ENCODE results near the gene HYAL1.
"Not testable (repeated sequence)": the region's sequence is repeated elsewhere in the genome, so short reads cannot be mapped to it uniquely, and the experiment has no call there.

The HYAL1 gene

DNA sequence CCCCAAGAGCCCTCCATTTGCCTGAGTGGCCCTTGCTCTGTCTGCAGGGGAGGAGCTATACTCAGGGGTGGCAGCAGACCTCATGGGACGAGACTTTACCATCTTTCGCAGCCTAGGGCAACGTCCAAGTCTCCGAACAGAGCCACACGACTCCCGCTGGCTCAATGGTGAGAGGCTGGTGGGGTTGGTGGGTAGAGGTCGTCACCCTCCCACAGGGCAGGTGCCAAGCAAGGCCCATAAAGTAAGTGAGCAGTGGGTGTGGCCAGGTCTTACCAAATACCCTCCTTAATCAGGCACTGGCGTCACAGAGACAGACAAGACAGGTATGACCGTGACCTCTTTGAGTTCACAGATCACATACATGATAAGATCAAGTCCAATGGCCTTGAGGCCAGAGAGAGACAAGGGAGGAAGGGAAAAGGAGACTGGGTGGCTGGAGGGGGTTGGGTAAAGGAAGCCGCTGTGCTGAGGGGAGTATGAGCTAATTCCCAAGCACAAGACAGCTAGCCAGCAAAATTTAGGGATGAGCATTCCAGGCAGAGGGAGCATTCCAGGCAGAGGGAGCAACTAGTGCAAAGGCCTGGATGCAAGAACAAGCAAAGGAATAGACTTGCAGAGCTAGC lies 31.9 kb downstream of the HYAL1 start:
- no peak for DNase-seq

DNA sequence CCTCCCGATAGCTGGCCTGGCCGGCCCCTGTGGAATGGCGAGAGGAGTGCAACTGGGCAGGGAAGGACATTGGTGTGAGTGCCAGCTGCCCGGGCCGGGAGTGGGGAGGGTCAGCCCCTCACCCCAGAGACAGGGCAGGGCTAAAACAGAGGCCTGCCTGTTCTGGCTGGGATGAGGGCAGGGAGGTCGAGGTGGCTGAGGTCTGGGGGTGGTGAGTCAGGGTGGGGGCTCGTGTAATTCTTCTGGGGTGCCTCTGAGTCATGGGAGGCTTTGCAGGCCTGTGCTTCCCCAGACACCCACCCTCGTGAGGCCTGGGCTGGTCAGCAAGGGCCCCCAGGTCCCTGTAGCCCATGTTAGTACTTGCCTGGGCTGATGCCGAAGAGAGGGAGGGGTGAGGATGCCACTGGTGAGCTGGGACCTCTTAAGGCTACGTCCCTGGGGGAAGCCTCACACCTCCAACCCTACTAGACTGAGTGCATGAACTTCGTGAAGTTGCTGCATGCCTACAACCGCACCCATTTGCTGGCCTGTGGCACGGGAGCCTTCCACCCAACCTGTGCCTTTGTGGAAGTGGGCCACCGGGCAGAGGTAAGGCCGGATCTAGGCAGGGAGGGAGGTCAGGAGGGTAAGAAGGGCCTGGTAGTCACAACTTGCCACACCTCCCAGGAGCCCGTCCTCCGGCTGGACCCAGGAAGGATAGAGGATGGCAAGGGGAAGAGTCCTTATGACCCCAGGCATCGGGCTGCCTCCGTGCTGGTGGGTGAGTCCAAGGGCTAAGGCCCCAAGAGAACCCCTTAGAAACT lies 32.8 kb downstream of the HYAL1 start:
- DNase-seq = no peak

DNA sequence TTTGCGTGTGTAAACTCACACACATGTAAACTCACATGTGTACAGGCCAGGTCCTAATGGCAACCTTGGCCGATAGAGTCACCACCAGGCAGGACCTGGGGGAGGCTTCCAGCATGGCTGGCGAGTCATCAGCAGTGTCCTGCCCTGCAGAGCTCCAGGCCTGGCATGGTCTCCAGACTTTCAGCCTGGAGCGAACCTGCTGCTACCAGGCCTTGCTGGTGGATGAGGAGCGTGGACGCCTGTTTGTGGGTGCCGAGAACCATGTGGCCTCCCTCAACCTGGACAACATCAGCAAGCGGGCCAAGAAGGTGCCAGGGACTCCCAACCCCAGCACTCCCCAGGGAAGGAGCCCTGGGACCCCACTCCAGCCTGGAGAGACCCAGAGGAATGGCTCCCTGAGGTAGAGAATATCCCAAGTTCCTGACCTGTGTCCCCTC lies 33.4 kb downstream of the HYAL1 start:
- no peak for DNase-seq

DNA sequence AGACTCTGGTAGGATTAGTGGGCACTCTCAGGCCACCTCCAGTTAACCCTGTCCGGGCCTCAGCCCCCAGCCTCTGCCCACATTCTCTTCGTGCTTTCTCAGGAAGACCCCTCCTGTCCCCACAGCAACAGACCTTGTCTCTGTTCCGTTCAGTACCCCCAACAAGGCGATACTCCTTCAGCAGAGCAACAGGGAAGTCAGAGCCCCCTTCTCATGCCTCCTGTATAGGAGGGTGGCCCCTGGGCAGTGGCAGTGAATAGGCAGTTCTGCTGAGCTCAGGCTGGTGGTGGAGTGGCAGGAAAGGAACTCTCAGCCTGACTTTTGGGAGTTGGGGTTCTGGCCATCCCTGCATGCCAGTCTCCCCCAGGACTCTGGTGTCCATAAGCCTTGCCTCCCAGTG lies 33.9 kb downstream of the HYAL1 start:
- no peak for DNase-seq

DNA sequence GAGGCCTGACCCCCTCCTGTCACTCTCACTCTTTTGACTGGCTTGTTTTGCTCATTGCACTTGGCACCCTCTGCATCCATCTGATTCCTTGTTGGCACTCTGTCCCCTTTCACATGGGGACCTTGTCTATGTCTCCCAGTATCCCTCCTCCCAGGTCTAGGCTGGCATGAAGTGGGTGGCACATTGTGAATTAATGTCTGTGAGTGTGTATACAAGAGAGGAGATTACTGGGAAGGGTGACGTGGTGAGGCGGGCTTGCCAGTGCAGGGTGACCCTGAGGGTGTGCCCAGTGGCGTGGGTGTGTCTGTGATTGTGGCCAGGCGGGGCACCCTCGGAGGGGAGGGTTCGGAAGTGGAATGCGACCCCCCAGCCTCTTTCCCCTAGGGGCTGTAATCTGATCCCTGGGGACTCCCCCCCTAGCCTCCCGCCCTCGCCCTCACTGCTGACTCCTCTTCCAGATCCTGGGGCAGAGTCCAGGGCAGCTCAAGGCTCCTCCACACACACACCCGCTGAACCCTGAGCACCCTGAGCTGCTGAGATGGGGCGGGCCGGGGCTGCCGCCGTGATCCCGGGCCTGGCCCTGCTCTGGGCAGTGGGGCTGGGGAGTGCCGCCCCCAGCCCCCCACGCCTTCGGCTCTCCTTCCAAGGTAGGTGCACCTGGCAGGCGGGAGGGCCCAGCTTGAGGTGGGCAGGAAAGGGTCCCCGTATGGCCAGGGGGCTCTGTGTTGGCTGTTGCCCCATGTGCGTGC lies 34.5 kb downstream of the HYAL1 start, which contains the start of gene SEMA3B:
TSS of gene SEMA3B (plus strand) at position 445 of the 749 bp plus-strand sequence. CDS start at position 539, 94 bp downstream.
- no peak for DNase-seq

DNA sequence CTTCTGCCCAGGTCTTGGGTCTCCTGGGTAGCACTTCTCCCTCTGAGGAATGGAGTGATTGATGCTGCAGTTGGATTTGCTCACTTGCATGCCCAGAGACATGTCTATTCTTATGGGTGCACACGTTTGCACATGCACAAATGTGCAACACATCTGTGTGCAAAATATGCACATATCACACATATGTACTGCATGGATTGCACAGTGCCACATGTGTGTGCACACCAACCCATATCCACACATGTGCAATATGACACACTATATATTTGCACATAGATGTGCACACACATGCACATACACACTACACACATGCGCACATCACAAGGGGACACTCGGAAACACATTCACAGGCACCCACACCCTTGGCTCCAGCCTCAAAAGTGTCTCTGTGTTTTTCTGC lies 35.1 kb downstream of the HYAL1 start:
- DNase-seq = no peak

DNA sequence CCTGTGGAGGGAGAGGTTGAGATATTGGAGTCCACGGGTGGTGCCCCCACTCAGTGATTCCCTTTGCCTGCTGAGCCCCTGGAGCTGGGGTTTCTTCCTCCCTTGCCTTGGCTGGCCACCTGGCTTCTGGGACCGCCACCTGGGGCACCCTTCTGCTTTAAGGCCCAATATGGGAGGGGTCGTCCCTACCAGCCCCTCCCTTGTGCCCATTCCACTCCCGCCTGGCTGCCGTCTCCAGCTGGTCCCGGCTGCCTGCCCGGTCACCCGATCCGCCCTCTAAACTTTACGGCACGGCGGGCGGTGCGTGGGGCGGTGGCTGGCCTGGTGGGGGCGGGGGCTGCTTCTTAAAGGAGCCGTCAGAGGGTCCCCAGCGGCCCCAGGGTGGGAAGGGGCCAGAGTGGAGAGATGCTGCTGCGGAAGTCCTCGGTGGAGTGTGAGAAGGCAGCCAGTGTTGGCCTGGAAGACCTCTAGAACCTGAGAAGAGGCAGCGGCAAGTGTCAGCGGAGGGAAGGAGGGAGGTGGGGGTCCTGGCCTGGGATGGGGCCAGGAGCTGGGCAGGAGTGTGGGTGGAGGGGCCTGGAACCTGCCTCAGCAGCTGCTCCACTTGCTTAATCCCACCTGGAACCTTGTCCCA lies 36.0 kb downstream of the HYAL1 start:
- no peak for DNase-seq

DNA sequence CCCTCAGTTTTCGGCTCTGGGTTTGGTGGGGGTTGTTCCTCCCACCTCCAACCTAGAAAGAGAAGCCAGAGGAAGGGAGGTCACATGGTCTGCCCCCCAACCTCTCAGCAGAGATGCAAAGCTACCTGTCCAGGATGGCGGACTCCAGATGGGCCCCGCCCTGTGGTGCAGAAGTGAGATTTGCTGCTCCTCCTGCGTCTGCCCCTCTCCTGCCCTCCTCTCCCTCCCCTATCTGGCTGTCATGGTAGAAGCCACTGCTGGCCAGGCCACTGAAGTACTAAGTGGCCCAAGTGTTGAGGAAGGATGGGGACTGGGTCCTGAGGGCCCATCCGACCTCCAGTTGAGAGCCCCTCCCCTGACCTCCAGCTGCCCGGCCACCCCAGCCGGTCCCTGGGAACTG lies 36.5 kb downstream of the HYAL1 start:
- DNase-seq = no peak

DNA sequence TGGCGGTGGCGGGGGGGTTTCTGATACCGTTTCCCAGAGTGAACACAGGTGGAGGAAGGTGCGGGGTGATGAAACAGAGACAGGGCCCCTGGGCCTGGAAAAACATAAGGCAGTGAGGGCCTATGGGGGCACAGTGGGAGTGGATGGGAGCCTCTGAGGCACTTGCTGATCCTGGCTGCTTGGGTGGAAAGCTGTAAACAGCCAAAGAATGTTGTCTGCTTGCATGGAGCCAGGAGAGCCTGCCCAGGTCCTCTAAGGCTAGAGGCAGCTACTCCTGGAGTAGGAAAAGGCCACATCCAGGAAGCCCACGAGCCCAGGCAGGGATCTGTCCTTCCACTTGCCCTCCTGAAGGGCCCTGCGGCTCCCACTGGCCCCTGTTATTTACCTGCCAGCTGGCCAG lies 37.4 kb downstream of the HYAL1 start:
- DNase-seq = no peak

DNA sequence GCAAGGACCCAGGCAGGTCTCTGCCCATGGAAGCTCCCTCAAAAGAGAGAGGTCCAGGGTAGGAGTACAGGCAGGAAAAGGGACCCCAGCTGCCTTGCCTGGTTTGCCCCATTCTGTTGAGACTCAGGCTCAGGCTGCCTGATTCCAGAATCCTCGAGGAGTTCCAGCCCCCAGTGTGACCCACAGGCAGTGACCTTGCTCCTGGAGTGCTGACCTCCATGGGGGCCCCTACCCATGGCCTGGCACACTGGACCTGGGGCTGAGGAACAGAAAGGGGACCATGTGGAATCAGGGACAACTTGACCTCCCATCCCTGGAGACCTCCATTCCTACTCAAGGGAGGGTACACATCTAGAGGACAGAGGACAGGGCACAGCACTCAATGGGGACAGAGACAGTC lies 37.8 kb downstream of the HYAL1 start:
- no peak for DNase-seq

DNA sequence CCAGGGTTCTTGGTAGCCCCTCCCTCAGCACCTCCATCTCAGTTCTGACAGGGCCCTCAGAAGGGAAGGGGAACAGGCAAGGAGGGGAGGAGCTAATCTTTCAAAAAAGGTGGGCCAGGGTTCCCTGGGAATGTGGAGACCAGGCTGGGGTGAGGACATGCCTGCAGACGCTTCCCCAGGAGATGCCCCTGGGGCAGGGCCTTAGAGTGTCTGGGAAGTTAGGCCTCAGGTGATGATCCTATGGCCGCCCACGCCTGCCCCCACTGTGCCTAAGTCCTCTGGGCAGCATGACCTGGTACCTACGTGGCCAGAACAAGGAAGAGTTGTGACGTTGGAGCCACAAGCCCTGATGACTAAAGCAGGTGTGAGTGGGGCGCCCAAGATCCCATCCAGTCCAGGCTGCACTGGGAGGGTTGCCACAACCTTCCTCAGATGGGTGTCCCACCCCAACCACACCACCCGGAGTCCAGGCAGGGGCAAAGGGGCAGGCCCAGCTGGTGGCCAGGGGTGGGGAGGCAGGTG lies 38.3 kb downstream of the HYAL1 start:
- DNase-seq = no peak

DNA sequence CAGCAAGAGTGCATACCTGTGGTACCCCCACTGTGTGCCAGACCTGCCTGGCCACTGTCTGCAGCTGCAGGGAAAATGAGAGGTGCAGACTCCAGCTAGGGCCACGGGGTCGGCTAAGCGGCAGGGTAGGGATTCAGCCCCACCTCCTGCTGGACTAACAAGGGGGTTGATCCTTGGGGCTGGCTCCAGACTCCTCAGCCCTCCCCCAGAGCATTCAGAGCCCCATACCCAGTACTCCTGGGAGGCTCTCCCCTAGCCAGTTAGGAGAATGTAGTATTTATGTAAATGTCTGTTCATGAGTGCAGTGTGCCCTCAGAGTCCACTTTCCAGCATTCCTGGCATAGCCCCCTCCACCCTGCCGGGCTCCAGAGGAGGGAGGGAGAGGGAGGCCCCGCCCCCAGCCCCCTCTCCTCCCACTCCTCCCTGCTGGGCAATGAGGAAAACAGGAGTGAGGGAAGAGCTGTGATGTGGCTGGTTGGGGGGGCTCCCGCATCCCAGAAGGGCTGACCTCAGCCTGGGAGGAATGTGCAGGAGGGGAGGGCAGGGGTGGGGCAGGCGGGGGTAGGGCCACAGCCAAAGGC lies 38.9 kb downstream of the HYAL1 start:
- no peak for DNase-seq

DNA sequence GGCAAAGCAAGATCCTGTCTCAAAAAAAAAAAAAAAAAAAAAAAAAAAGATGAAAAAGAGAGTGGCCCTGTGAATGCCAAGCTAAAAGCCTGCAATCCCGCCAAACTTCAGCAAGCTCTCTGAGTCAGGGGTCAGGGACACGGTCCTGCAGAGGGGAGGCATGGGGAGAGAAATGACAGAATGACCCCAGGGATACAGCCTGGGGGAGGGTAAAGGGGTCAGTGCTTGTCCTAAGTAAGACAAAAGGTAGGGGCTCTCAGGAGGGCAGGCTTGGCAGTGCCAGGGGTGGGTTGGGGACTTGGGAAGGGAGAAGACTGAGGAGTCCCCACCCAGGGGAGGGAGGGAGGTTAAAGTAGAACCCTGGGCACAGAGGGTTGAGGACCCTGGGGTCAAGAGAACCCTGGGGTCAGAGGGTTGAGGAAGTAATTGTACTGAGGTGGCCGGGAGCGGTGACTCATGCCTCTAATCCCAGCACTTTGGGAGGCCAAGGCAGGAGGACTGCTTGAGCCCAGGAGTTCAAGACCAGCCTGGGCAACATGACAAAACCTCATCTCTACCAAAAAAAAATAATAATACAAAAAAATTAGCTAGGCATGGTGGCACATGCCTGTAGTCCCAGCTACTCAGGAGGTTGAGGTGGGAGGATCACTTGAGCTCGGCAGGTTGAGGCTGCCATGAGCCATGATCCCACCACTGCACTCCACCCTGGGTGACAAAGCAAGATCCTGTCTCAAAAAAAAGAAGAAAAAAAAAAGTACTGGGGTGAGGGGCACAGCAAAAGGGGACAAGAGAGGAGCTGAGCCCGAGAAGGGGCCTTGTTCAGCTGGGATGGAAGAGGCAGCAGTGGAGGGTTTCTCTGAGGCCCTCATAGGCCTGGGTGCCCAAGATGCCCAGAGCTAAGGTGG lies 39.6 kb downstream of the HYAL1 start:
- DNase-seq = no peak

DNA sequence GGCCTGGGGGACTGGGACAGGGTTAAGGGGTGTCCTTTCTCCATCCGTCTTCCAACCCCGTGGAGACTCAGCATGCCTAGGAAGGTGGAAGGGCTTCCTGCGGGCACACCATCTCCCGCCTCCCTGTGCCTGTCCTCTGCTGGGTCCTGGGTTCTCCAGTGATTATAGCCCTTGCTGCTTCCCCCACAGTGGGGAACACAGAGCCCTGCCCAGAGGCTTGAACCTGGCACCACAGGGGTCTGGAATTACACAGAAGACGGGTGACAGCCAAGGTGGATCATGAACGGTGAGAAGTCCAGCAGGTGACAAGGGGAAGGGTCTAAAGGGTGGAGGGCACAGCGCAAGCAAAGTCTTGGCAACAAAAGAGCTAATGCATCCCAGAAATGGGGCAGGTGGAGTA lies 40.6 kb downstream of the HYAL1 start:
- no peak for DNase-seq

DNA sequence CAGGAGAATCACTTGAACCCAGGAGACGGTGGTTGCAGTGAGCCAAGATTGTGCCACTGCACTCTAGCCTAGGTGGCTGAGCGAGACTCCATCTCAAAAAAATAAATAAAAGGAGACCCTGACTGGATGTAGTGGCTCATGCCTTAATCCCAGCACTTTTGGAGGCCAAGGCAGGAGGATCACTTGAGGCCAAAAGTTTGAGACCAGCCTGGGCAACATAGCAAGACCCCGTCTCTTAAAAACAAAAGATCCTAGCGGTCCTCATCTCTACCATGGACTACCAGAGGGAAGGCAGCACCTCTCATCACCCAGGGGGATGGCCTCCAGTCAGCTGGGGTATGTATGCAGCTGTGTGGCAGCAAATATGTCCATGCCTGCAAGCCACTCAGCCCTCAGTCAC lies 41.2 kb downstream of the HYAL1 start:
- DNase-seq = not testable (repeated sequence)

DNA sequence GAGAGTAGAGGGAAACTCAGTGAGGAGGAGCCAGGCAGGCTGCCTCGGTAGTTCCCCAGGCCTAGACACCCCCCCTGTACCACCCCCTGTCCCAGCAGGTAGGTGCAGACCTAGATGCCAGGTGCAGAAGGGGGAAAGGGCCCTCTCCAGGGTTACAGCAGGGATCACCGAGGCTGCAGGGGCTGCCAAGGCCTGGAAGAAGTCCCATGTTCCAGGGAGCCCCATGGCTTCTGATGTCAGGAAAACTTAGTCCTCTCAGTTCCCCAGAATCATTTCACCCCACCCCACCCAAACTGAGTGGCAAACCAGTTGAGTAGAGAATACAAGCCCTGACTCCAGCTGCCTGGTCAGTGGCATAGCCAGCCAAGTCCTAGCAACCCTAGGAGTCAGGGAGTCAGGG lies 41.9 kb downstream of the HYAL1 start:
- DNase-seq = no peak

DNA sequence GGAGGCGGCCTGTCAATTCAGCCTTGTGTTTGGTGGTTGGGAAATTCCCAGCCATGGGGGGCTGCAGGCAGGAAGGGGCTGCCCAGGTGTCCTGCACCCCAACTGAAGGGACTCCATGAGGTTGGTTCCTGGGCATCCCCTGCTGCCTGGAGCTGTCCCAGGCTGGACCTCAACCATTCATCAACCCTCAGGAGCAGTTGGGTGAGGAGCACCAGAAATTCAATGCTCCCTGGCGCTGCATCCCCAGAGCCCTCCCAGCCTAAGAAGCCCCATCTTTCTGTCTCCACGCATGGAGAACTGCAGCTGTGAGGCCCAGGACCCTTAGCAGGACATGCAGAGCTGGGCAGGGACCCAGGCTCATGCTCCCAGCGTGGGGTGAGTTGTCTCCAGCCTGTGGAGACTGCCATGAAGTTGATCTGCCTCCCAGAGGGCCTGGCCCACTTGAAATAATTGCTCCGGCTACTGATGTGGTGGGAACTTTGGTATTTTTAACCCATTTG lies 42.4 kb downstream of the HYAL1 start:
- DNase-seq = no peak

DNA sequence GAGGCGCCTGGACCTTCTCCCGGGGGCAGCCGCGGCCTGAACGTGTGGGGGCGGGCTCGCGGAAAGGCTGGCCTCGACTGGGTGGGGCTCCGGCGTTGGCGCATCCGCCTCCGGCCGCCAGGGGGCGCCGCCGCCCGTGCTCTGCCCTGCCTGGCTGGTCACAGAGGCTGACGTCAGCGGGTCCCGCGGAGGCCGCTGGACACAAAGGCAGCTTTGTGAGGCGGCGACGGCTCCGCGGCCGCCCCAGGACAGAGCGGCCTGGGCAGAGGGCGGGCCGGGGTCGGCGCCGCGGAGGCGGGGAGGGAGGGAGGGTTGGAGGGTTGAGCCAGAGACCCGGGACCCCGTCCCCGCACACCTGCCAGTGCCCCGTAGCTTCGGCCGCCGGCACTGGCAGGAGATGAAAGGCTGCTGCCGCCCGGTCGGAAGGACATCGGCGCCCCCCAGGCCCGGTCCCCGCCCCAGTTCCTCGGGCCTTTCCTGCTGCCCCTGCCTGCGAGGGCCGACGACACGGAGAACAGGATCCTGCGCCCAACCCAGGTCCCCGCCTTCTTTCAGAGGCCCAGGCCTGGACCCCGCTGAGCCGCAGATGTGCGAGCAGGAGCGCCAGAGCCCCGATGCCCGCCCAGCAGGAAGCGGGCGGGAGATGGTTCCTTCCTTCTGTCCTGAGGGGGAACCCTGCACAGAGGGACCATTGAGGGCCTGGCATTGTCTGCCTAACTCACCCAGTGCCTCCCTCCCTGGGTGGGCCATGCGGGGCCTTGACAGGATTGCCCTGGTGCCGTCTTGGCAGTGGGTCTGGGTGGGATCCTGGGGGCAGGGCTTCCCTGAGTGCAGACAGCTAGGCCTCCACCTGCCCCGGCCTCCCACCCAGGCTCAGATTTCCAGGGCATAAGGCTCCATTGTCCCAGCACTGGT lies 43.1 kb downstream of the HYAL1 start:
- DNase-seq = peak; percentile 91

DNA sequence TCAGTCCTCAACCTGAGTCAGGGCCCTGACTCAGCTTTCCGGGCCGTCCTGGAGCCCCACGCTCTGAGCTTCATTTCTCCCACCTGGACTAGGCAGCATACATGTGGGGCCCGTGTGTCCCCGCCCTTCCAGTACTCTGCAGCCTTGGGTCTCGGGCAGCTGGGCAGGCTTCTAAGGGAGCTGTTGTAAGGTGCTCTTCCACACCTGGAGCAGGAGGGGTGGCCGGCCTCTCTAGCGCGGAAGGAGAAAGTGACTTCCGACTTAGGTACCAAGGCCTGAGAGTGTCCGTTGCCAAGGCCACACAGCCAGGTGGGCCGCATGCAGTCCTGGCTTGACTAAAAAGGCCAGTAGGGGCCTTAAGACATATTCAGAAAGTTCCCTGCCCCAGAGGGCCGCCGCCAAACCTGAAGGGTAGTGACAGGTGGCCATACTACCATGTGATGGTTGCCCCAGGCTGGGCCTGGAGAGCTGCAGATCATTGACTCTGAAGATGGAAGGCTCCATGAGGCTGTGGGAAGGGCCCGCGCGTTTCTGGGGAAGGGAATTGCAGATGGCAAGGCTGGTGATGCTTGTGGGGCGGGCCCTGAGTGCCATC lies 43.8 kb downstream of the HYAL1 start:
- no peak for DNase-seq

DNA sequence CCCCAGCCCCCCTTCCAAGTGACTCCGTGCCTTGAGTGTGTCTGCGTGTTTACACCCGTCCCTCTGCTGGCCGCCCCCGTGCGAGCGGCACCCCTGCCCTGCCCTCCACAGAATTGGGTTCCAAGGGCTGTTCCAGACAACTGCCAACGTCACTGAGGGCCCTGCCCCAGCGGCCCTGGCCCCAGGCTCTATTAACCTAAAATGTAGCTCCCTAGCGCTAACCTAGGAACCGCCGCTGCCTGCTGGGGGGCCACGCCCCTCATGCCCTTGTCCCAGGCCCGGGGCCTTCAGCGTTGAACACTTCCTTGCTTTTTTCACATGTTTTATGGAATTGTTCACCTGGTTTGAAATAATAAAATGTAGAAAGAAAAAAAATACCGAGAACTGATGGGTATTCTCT lies 44.4 kb downstream of the HYAL1 start:
- no peak for DNase-seq

Data from stimulated activated CD8-positive, alpha-beta memory T cell treated with anti-CD3 and anti-CD28 coated beads, Interleukin-4, amount 100 ng/mL, for 48 hours (primary cell).